A549 (cell line): ENCODE data around the gene CXCR5.

Experiments
- CTCF ChIP-seq: fragments of >200 bp; sonication (Bioruptor Twin); formaldehyde crosslinking; IDR thresholded peaks from 3 replicates; pipeline ENCODE4 v1.5.1; 2016
- HDAC2 ChIP-seq: fragments of 200-600 bp; sonication (generic); IDR thresholded peaks from 2 replicates; pipeline ENCODE4 v1.6.1; 2016
- NFE2L2 ChIP-seq: fragments of 150-350 bp; conservative IDR thresholded peaks from 2 replicates; pipeline ENCODE4 v1.6.1; 2014; ENCODE audit warnings: low read length
- TF ChIP-seq, protein P1 (sequence below): fragments of >200 bp; sonication (Bioruptor Twin); formaldehyde crosslinking; IDR thresholded peaks from 3 replicates; pipeline ENCODE4 v1.6.1; 2016
- TF ChIP-seq, protein P2 (sequence below): fragments of 250-450 bp; sonication (Bioruptor Pico); IDR thresholded peaks from 2 replicates; pipeline ENCODE4 v1.5.0; 2021; ENCODE audit warnings: mild to moderate bottlenecking, moderate library complexity, borderline replicate concordance

- TF ChIP-seq NFE2L2, result no peak
- TF ChIP-seq CTCF, result no peak
- TF ChIP-seq, protein P1, sequence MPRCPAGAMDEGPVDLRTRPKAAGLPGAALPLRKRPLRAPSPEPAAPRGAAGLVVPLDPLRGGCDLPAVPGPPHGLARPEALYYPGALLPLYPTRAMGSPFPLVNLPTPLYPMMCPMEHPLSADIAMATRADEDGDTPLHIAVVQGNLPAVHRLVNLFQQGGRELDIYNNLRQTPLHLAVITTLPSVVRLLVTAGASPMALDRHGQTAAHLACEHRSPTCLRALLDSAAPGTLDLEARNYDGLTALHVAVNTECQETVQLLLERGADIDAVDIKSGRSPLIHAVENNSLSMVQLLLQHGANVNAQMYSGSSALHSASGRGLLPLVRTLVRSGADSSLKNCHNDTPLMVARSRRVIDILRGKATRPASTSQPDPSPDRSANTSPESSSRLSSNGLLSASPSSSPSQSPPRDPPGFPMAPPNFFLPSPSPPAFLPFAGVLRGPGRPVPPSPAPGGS, result no peak
- no peak for TF ChIP-seq HDAC2
- TF ChIP-seq, protein P2, sequence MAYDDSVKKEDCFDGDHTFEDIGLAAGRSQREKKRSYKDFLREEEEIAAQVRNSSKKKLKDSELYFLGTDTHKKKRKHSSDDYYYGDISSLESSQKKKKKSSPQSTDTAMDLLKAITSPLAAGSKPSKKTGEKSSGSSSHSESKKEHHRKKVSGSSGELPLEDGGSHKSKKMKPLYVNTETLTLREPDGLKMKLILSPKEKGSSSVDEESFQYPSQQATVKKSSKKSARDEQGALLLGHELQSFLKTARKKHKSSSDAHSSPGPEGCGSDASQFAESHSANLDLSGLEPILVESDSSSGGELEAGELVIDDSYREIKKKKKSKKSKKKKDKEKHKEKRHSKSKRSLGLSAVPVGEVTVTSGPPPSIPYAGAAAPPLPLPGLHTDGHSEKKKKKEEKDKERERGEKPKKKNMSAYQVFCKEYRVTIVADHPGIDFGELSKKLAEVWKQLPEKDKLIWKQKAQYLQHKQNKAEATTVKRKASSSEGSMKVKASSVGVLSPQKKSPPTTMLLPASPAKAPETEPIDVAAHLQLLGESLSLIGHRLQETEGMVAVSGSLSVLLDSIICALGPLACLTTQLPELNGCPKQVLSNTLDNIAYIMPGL (CRISPR knock-in tag), result no peak
Observed at GRCh38 chr11:118868659-118869058, 15.0 kb upstream of the CXCR5 start.
